ENCODE results near the gene IGFBP7.

IGFBP7 gene

GRCh38 chr4:57084360-57084759, 25.8 kb downstream of the IGFBP7 start:
- H3K4me3 ChIP-seq (replicated peaks; ENCODE audit: low read depth, low read length) = no peak overlapping the region
- TF ChIP-seq, protein P1, sequence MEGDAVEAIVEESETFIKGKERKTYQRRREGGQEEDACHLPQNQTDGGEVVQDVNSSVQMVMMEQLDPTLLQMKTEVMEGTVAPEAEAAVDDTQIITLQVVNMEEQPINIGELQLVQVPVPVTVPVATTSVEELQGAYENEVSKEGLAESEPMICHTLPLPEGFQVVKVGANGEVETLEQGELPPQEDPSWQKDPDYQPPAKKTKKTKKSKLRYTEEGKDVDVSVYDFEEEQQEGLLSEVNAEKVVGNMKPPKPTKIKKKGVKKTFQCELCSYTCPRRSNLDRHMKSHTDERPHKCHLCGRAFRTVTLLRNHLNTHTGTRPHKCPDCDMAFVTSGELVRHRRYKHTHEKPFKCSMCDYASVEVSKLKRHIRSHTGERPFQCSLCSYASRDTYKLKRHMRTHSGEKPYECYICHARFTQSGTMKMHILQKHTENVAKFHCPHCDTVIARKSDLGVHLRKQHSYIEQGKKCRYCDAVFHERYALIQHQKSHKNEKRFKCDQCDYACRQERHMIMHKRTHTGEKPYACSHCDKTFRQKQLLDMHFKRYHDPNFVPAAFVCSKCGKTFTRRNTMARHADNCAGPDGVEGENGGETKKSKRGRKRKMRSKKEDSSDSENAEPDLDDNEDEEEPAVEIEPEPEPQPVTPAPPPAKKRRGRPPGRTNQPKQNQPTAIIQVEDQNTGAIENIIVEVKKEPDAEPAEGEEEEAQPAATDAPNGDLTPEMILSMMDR (IDR thresholded peaks at IDR 0.05; ENCODE audit: low read length, missing control alignments) = no peak
- DNase-seq (ENCODE audit: low read depth) = no peak

DNA sequence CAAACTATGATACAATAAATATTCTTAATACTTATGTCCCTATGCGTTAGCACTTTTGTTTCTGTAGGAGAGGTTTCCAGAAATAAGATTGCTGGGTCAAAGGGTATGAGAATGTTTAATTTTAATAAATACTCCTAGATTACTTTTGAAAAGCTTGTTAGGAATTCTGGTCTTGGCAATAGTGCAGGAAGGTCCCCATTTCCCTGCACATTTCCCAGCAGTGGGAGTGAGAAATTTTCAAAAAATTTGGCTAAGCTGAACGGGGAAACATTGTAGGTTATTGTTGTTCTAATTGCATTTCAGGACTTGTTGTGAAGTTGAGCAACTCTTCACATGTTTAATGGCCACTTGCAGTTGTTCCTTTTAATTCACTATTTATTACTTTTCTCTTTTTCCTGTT, 27.1 kb downstream of the IGFBP7 start:
- peak; percentile 75 for DNase-seq (ENCODE audit: low read depth)
- TF ChIP-seq, protein P1 (IDR thresholded peaks at IDR 0.05; ENCODE audit: low read length, missing control alignments) = no peak
- no peak overlapping the region for H3K4me3 ChIP-seq (replicated peaks; ENCODE audit: low read depth, low read length)

DNA sequence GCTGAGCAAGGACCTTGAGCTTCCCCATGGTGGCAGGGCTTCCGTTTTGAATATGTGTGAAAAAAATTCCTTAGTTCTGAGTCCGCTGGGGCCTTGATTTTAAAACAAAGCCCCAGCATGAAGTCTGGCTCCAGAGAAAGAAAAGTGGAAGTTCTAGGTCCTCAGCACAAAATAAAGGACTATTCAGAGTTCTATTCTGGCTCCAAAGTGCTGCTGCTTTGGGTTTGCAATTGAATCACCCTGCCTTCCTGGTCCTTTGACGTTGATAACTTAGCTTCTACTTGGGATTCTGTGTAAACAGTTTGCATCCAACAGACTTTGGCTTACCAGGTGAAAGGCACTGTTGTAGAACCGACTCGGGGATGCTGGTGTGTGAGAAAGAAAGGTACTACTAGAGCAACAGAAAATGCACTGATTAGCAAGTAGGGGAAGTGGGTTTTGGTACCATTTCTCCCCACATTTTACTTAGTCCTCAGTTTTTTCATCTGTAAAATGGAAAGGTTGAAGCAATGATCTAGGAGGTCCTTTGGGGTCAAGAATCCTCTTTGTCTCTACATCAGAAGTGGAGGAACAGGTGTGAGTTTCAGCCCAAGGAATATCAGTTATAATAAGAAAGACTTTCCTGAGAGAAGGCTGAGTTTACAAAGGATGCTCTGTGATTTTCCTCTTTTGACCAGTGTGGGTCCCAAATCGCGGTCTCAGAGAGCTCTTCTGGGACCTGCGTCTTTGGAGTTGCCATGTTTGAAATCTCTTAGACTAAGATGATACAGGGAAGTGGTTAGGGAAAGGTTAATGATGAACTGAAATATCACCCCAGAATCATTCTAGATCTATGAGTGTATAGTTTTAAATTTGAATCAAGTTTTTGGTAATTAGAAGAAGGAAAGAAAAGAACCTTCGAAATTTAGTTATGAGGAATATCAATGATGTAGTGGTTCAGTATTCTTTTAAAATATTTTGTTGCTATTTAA, 28.2 kb downstream of the IGFBP7 start:
- H3K4me3 ChIP-seq (replicated peaks; ENCODE audit: low read depth, low read length) = no peak overlapping the region
- no peak for DNase-seq (ENCODE audit: low read depth)
- TF ChIP-seq, protein P1 (IDR thresholded peaks at IDR 0.05; ENCODE audit: low read length, missing control alignments) = no peak

DNA sequence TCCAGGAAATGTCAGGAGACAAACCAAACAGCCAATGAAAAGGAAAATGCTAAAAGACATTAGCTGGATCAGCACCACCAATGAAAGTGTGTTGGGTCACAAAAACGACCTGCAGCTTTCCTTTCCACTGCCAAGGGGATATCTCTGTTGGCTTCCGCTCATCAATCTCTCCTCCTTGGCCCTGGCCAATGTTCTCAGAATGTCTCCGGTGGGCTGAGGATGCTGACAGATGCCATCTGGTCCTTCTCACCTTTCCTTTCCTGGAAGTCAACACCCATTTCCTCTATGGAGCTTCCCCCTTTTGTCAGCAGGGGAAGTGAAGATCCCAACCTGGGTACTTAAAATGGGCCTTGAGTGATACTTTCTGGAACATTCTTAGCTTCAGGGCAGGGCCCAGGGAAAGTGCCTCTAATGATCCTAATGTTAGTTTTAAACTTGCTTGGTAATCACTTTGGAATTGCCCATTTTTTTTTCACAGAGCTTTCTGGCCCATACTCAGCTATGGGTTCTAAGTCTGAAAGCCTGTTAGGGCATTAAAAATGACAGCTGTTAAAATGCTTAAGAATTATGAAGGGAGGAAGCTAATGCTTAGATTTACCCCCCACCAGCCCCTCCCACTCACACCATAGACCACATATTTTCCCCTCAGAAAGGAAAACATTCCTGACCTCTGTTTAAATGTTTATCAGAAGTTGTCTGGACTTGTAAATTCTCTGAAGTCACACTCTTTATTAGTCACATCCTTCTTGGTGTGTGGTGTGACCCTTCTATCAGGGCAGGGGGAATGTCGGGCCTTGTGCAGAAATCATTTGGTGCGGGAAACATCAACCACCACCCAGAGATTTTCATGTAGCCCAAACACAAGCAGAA, 29.2 kb downstream of the IGFBP7 start:
- peak; percentile 96 for DNase-seq (ENCODE audit: low read depth)
- no peak overlapping the region for H3K4me3 ChIP-seq (replicated peaks; ENCODE audit: low read depth, low read length)
- TF ChIP-seq, protein P1 (IDR thresholded peaks at IDR 0.05; ENCODE audit: low read length, missing control alignments) = no peak

GRCh38 chr4:57078685-57079521, 31.3 kb downstream of the IGFBP7 start:
- TF ChIP-seq, protein P1 (IDR thresholded peaks at IDR 0.05; ENCODE audit: low read length, missing control alignments) = no peak
- DNase-seq (ENCODE audit: low read depth) = no peak
- H3K4me3 ChIP-seq (replicated peaks; ENCODE audit: low read depth, low read length) = no peak overlapping the region

Measured in fibroblast of pulmonary artery (primary cell).